Mucosa of stomach (tissue), 1 donor: Measurements from ENCODE around the gene INHBE.
"Not testable (repeated sequence)": the region's sequence is repeated elsewhere in the genome, so short reads cannot be mapped to it uniquely, and the experiment has no call there.

Experiments used
- H3K27me3 ChIP-seq: one replicate; pipeline ENCODE4 v1.7.0; 2013; ENCODE audit warnings: mild to moderate bottlenecking, low read length; ENCODE audit not compliant: control insufficient read depth, insufficient read depth
- H3K36me3 ChIP-seq: one replicate; pipeline ENCODE4 v1.7.0; 2013; ENCODE audit warnings: low read length; ENCODE audit not compliant: control insufficient read depth, insufficient read depth
- H3K4me1 ChIP-seq: one replicate; pipeline ENCODE4 v1.7.0; 2013; ENCODE audit warnings: mild to moderate bottlenecking, low read length; ENCODE audit not compliant: control insufficient read depth, insufficient read depth
- H3K4me3 ChIP-seq: one replicate; pipeline ENCODE4 v1.7.0; 2013; ENCODE audit warnings: low read length
- H3K9ac ChIP-seq: one replicate; pipeline ENCODE4 v1.7.0; 2013; ENCODE audit warnings: mild to moderate bottlenecking, low read length, moderate library complexity
- H3K9me3 ChIP-seq: one replicate; pipeline ENCODE4 v1.7.0; 2013; ENCODE audit warnings: mild to moderate bottlenecking, low read length, moderate library complexity; ENCODE audit not compliant: control insufficient read depth
- donor health status: Pancreatic carcinoma.

The INHBE gene

DNA sequence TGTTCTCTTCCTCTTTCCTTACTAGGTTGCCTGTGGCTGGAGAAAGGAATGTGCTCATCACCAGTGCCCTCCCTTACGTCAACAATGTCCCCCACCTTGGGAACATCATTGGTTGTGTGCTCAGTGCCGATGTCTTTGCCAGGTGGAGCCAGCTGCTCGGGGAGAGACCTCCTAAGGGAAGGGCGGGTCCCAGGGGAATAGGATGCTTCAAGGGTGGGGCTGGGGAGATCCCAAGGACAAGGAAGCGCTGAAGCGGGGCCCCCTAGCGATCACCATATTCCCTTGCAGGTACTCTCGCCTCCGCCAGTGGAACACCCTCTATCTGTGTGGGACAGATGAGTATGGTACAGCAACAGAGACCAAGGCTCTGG is 43.0 kb downstream of the INHBE start:
- Histone ChIP-seq H3K4me3 (no peak overlapping the region), H3K36me3 (peaks cover 12% of the 10 kb centered on the region)

DNA sequence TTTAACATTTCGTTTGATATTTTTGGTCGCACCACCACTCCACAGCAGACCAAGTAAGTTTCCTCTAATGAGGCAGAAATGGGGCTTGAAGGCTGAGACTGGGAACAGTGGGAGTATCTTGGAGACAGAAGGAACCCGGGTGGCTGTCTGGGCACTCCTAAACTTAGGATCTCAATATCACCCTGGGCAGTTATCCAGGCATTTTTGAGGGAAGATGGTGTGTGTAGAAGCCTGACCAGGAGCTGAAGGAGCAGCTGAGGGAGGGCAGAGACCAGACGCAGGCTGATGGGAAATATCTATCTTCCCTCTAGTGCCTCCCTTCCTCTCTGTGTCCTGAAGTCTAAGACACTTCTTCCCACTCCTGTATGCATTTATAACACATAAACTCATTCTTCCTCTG is 43.5 kb downstream of the INHBE start:
- no peaks in the 10 kb centered on the region for H3K4me1 ChIP-seq
- no peak overlapping the region for H3K9ac ChIP-seq
- H3K9me3 ChIP-seq = no peaks in the 10 kb centered on the region
- H3K36me3 ChIP-seq = peaks cover 12% of the 10 kb centered on the region
- H3K4me3 ChIP-seq = no peak overlapping the region
- no peaks in the 10 kb centered on the region for H3K27me3 ChIP-seq

More for the DNA sequence above, 43.0 kb downstream of the INHBE start:
- H3K9me3 ChIP-seq = no peaks in the 10 kb centered on the region
- H3K9ac ChIP-seq = no peak overlapping the region
- no peaks in the 10 kb centered on the region for H3K27me3 ChIP-seq
- H3K4me1 ChIP-seq = no peaks in the 10 kb centered on the region

DNA sequence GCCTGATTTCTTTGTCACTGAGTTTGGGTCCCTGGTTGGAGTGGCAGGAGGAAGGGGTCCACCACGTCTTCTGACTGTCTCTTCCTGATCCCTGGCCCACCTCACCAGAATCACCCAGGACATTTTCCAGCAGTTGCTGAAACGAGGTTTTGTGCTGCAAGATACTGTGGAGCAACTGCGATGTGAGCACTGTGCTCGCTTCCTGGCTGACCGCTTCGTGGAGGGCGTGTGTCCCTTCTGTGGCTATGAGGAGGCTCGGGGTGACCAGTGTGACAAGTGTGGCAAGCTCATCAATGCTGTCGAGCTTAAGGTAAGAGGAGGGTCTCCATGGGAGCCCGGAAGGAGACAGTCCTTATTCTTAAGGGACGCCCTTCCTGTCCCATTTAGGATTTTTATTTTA is 45.1 kb downstream of the INHBE start:
- Histone ChIP-seq H3K9me3 (no peaks in the 10 kb centered on the region), H3K9ac (no peak overlapping the region), H3K36me3 (peaks cover 12% of the 10 kb centered on the region), H3K4me1 (no peaks in the 10 kb centered on the region), H3K4me3 (no peak overlapping the region), H3K27me3 (no peaks in the 10 kb centered on the region)

DNA sequence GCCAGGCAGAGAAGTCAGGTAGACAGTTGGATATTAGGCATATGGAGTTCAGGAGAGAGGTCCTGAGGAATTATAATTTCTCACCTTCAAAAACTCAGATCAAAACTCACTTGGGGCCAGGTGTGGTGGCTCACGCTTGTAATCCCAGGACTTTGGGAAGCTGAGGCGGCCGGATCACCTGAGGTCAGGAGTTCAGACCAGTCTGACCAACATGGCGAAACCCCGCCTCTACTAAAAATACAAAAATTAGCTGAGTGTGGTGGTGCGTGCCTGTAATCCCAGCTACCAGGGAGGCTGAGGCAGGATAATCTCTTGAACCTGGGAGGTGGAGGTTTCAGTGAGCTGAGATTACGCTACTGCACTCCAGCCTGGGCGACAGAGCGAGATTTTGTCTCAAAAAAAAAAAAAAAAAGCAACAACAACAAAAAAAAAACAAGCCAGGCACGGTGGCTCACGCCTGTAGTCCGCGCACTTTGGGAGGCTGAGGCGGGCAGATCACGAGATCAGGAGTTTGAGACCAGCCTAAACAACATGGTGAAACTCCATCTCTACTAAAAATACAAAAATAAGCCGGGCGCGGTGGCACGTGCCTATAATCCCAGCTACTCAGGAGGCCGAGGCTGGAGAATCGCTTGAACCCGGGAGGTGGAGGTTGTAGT is 47.3 kb downstream of the INHBE start:
- H3K9me3 ChIP-seq, H3K4me1 ChIP-seq, H3K4me3 ChIP-seq, H3K27me3 ChIP-seq, H3K9ac ChIP-seq: not testable (repeated sequence)
- H3K36me3 ChIP-seq = peaks cover 12% of the 10 kb centered on the region

DNA sequence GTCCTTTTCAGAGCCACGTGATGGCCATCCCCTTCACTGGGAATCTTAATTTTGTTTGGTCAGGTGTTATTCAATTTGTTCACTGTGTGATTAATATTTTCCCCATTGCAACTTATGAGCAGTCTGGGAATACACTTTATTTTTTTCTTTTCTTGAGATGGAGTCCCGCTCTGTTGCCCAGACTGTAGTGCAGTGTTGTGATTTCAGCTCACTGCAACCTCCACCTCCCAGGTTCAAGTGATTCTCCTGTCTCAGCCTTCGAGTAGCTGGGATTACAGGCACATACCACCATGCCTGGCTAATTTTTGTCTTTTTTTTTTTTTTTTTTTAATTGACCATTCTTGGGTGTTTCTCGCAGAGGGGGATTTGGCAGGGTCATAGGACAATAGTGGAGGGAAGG is 51.4 kb downstream of the INHBE start:
- not testable (repeated sequence) for H3K4me3 ChIP-seq, H3K36me3 ChIP-seq, H3K9me3 ChIP-seq, H3K9ac ChIP-seq, H3K27me3 ChIP-seq, H3K4me1 ChIP-seq
